HG02885 (cell line): Measurements from ENCODE around the gene MAX.

Source experiments
- ATAC-seq: cut with Tn5 transposase; IDR thresholded peaks from one replicate; pipeline ENCODE4 v1.9.1; 2021; ENCODE audit warnings: mild to moderate bottlenecking; ENCODE audit not compliant: unreplicated experiment, poor library complexity

MAX gene

GRCh38 chr14:65102441-65103149, at the start of gene MAX:
MAX (minus strand) TSS chr14:65102517; CDS start chr14:65102339, 178 bp downstream.
- ATAC-seq: peak; percentile 89

- ATAC-seq: no peak
These were observed 49.3 kb upstream of the MAX start for GRCh38 chr14:65151609-65151956.

GRCh38 chr14:65150898-65151608, 48.7 kb upstream of the MAX start:
- no peak for ATAC-seq

- no peak for ATAC-seq
These were observed 46.8 kb upstream of the MAX start for GRCh38 chr14:65149116-65149515.

- no peak for ATAC-seq
These were observed 41.9 kb upstream of the MAX start for GRCh38 chr14:65144170-65144569.

- ATAC-seq: no peak
These were observed 40.8 kb upstream of the MAX start for GRCh38 chr14:65142914-65143625.

- ATAC-seq: no peak
These were observed 40.1 kb upstream of the MAX start for GRCh38 chr14:65142429-65142828.

- no peak for ATAC-seq
These were observed 39.2 kb upstream of the MAX start for GRCh38 chr14:65141523-65141922.

GRCh38 chr14:65137648-65138307, 35.5 kb upstream of the MAX start:
- ATAC-seq: no peak

GRCh38 chr14:65134651-65135579, 32.6 kb upstream of the MAX start:
- ATAC-seq: no peak

GRCh38 chr14:65132855-65133254, 30.5 kb upstream of the MAX start:
- ATAC-seq: no peak

- no peak for ATAC-seq
These were observed 29.0 kb upstream of the MAX start for GRCh38 chr14:65131301-65131701.

GRCh38 chr14:65128096-65128495, 25.8 kb upstream of the MAX start:
- ATAC-seq: no peak

GRCh38 chr14:65117769-65118745, 15.7 kb upstream of the MAX start:
- no peak for ATAC-seq

GRCh38 chr14:65115615-65116014, 13.3 kb upstream of the MAX start:
- ATAC-seq: no peak

GRCh38 chr14:65110525-65110924, 8.2 kb upstream of the MAX start:
- no peak for ATAC-seq

- no peak for ATAC-seq
These were observed 7.0 kb upstream of the MAX start for GRCh38 chr14:65109357-65109756.

- no peak for ATAC-seq
These were observed 4.9 kb upstream of the MAX start for GRCh38 chr14:65107200-65107599.

GRCh38 chr14:65106736-65107135, 4.4 kb upstream of the MAX start:
- no peak for ATAC-seq
